SK-N-SH treated with all-trans-retinoic acid at 6 μM for 48 hours (cell line): ENCODE data around the gene CCDC197.

Experiments
- ATAC-seq: fragments of 200-7000 bp; cut with Tn5 transposase; 3 replicates; pipeline ENCODE4 v1.9.1; 2020; ENCODE audit warnings: mild to moderate bottlenecking, moderate library complexity
- ARNTL ChIP-seq: fragments of 450-650 bp; formaldehyde crosslinking; IDR thresholded peaks from 2 replicates; pipeline ENCODE4 v1.5.0; 2020; ENCODE audit warnings: low read depth, mild to moderate bottlenecking, moderate library complexity, borderline replicate concordance
- CREB5 ChIP-seq: fragments of 250-450 bp; sonication (Bioruptor Pico); IDR thresholded peaks from 2 replicates; pipeline ENCODE4 v1.5.1; 2020; ENCODE audit warnings: low read depth, mild to moderate bottlenecking, moderate library complexity
- CSRNP3 ChIP-seq: fragments of 250-450 bp; sonication (Bioruptor Pico); IDR thresholded peaks from 2 replicates; pipeline ENCODE4 v1.5.1; 2021; ENCODE audit warnings: mild to moderate bottlenecking, moderate library complexity
- ESRRG ChIP-seq: fragments of 250-450 bp; sonication (Bioruptor Pico); IDR thresholded peaks from 2 replicates; pipeline ENCODE4 v1.6.1; 2021; ENCODE audit warnings: mild to moderate bottlenecking
- ISL1 ChIP-seq: fragments of 250-450 bp; sonication (Bioruptor Pico); IDR thresholded peaks from 2 replicates; pipeline ENCODE4 v2.1.2; 2022; ENCODE audit warnings: mild to moderate bottlenecking, moderate library complexity
- PPARA ChIP-seq: fragments of 250-450 bp; sonication (Bioruptor Pico); IDR thresholded peaks from 2 replicates; pipeline ENCODE4 v1.5.0; 2020; ENCODE audit warnings: mild to moderate bottlenecking, borderline replicate concordance
- RARB ChIP-seq: fragments of 250-450 bp; sonication (Bioruptor Pico); IDR thresholded peaks from 2 replicates; pipeline ENCODE4 v1.8.0; 2021; ENCODE audit warnings: mild to moderate bottlenecking, moderate library complexity
- SNAI2 ChIP-seq: fragments of 250-450 bp; sonication (Bioruptor Pico); IDR thresholded peaks from 2 replicates; pipeline ENCODE4 v1.5.0; 2020; ENCODE audit warnings: mild to moderate bottlenecking, moderate library complexity
- TCF4 ChIP-seq: fragments of 250-450 bp; sonication (Bioruptor Pico); IDR thresholded peaks from 2 replicates; pipeline ENCODE4 v1.8.0; 2021; ENCODE audit warnings: mild to moderate bottlenecking, moderate library complexity, borderline replicate concordance
- TOX ChIP-seq: fragments of 250-450 bp; sonication (Bioruptor Pico); IDR thresholded peaks from 2 replicates; pipeline ENCODE4 v1.8.0; 2021; ENCODE audit warnings: mild to moderate bottlenecking, moderate library complexity, borderline replicate concordance
- ZC3H10 ChIP-seq: fragments of 250-450 bp; sonication (Bioruptor Pico); IDR thresholded peaks from 2 replicates; pipeline ENCODE4 v1.5.1; 2021; ENCODE audit warnings: mild to moderate bottlenecking, moderate library complexity
- ZFP3 ChIP-seq: fragments of 250-450 bp; sonication (Bioruptor Pico); IDR thresholded peaks from 2 replicates; pipeline ENCODE4 v1.5.0; 2020; ENCODE audit warnings: mild to moderate bottlenecking, moderate library complexity
- ZFP30 ChIP-seq: fragments of 450-650 bp; formaldehyde crosslinking; IDR thresholded peaks from 2 replicates; pipeline ENCODE4 v1.5.0; 2022; ENCODE audit warnings: mild to moderate bottlenecking, moderate library complexity
- ZNF565 ChIP-seq: fragments of 450-650 bp; formaldehyde crosslinking; conservative IDR thresholded peaks from 2 replicates; pipeline ENCODE4 v1.5.0; 2020; ENCODE audit warnings: low read depth, mild to moderate bottlenecking, moderate library complexity
- TF ChIP-seq, protein P1 (sequence below): fragments of 250-450 bp; sonication (Bioruptor Pico); IDR thresholded peaks from 2 replicates; pipeline ENCODE4 v1.5.0; 2020; ENCODE audit warnings: mild to moderate bottlenecking, moderate library complexity
- TF ChIP-seq, protein P2 (sequence below): fragments of 250-450 bp; sonication (Bioruptor Pico); IDR thresholded peaks from 2 replicates; pipeline ENCODE4 v1.8.0; 2020; ENCODE audit warnings: mild to moderate bottlenecking, moderate library complexity, borderline replicate concordance

The CCDC197 gene

GRCh38 chr14:94015223-94015622 lies 18.1 kb downstream of the CCDC197 start:
- ATAC-seq: no peak
- TF ChIP-seq ZFP30 (no peak), CSRNP3 (CRISPR knock-in tag) (no peak), TCF4 (CRISPR knock-in tag) (no peak), CREB5 (CRISPR knock-in tag) (no peak), ZNF565 (CRISPR knock-in tag) (no peak), SNAI2 (no peak), ZFP3 (CRISPR knock-in tag) (no peak), ESRRG (CRISPR knock-in tag) (no peak)
- TF ChIP-seq, protein P1, sequence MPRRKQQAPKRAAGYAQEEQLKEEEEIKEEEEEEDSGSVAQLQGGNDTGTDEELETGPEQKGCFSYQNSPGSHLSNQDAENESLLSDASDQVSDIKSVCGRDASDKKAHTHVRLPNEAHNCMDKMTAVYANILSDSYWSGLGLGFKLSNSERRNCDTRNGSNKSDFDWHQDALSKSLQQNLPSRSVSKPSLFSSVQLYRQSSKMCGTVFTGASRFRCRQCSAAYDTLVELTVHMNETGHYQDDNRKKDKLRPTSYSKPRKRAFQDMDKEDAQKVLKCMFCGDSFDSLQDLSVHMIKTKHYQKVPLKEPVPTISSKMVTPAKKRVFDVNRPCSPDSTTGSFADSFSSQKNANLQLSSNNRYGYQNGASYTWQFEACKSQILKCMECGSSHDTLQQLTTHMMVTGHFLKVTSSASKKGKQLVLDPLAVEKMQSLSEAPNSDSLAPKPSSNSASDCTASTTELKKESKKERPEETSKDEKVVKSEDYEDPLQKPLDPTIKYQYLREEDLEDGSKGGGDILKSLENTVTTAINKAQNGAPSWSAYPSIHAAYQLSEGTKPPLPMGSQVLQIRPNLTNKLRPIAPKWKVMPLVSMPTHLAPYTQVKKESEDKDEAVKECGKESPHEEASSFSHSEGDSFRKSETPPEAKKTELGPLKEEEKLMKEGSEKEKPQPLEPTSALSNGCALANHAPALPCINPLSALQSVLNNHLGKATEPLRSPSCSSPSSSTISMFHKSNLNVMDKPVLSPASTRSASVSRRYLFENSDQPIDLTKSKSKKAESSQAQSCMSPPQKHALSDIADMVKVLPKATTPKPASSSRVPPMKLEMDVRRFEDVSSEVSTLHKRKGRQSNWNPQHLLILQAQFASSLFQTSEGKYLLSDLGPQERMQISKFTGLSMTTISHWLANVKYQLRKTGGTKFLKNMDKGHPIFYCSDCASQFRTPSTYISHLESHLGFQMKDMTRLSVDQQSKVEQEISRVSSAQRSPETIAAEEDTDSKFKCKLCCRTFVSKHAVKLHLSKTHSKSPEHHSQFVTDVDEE (CRISPR knock-in tag): no peak
- TF ChIP-seq, protein P2, sequence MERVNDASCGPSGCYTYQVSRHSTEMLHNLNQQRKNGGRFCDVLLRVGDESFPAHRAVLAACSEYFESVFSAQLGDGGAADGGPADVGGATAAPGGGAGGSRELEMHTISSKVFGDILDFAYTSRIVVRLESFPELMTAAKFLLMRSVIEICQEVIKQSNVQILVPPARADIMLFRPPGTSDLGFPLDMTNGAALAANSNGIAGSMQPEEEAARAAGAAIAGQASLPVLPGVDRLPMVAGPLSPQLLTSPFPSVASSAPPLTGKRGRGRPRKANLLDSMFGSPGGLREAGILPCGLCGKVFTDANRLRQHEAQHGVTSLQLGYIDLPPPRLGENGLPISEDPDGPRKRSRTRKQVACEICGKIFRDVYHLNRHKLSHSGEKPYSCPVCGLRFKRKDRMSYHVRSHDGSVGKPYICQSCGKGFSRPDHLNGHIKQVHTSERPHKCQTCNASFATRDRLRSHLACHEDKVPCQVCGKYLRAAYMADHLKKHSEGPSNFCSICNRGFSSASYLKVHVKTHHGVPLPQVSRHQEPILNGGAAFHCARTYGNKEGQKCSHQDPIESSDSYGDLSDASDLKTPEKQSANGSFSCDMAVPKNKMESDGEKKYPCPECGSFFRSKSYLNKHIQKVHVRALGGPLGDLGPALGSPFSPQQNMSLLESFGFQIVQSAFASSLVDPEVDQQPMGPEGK (CRISPR knock-in tag): no peak

- TF ChIP-seq, protein P1 (CRISPR knock-in tag): no peak
- TF ChIP-seq ARNTL: no peak
- TF ChIP-seq ZC3H10 (CRISPR knock-in tag): no peak
- TF ChIP-seq ZFP3 (CRISPR knock-in tag): no peak
- no peak for TF ChIP-seq ISL1 (CRISPR knock-in tag)
- no peak for TF ChIP-seq TCF4 (CRISPR knock-in tag)
- no peak; the same call in 2 of the 3 replicates for ATAC-seq
These were observed 19.4 kb downstream of the CCDC197 start for GRCh38 chr14:94016446-94016976.

- no peak for ATAC-seq
- TF ChIP-seq, protein P1 (CRISPR knock-in tag): no peak
- TF ChIP-seq TCF4 (CRISPR knock-in tag) (no peak), ARNTL (no peak), PPARA (CRISPR knock-in tag) (no peak), ISL1 (CRISPR knock-in tag) (no peak), ESRRG (CRISPR knock-in tag) (no peak), TOX (CRISPR knock-in tag) (no peak), RARB (no peak)
These were observed 21.2 kb downstream of the CCDC197 start for GRCh38 chr14:94018308-94018707.
